LNCAP (cell line): ENCODE measurements around the gene TARS1.

Experiments used
- TF ChIP-seq, protein P1 (sequence below): fragments of 450-650 bp; IDR thresholded peaks from 2 replicates; pipeline ENCODE4 v1.5.1; 2017; ENCODE audit warnings: mild to moderate bottlenecking

Gene TARS1

DNA sequence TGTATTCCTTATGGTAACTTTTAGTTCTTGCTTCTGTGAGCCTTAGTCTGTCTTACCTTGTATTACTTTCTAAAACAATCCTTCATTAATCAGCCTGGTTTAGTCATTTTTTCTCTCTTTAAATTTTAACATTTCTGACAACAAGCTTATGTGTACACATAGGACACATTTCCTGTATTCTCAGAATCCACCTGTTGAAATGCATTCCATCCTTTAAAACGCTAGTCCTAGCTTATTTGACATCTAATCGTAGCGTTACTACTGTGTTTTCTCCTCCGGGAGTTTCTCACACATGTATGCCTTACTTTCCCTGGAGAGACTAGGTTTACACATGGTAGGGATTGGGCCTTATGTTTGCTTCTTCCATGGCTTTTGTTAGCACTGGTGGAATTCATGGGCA is 3.8 kb downstream of the TARS1 start:
- TF ChIP-seq, protein P1, sequence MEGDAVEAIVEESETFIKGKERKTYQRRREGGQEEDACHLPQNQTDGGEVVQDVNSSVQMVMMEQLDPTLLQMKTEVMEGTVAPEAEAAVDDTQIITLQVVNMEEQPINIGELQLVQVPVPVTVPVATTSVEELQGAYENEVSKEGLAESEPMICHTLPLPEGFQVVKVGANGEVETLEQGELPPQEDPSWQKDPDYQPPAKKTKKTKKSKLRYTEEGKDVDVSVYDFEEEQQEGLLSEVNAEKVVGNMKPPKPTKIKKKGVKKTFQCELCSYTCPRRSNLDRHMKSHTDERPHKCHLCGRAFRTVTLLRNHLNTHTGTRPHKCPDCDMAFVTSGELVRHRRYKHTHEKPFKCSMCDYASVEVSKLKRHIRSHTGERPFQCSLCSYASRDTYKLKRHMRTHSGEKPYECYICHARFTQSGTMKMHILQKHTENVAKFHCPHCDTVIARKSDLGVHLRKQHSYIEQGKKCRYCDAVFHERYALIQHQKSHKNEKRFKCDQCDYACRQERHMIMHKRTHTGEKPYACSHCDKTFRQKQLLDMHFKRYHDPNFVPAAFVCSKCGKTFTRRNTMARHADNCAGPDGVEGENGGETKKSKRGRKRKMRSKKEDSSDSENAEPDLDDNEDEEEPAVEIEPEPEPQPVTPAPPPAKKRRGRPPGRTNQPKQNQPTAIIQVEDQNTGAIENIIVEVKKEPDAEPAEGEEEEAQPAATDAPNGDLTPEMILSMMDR, result no peak

DNA sequence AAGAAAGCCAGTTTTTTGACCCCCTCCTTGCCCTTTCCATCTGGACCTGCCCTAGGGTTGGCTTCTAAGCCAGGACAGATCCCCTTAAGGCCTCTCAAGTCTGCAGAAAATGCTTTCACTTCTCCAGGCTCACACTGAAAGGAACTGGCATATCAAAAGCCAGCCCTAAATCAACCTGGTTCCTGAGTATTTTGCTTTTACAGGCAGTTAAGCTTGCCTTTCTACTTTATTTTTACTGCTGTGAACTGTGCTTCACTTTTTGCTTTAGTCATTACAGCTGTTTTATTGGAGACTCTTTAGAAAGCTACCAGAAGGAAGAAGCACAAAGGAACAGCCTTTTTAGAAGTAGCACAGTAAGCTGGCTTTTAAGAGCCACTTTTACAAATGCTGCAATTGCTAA is 5.0 kb downstream of the TARS1 start:
- TF ChIP-seq, protein P1, result no peak

DNA sequence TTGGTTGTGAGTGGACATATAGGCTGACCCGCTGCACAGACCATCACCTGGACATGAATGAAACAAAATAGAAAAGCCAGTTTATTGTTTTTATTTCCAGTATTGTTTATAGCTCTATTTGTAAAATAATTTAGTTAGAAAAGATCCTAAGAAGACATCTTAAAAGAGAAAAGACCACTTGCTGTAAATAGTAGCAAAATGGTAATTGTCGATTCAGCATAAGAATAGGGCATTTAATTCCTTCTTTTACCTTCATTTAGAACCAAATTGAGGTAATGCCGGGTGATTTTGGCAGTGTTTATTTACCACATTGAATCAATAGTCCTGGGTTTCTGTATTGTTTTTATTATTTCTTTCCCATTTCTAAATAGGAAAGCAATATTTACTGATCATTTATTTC is 7.4 kb downstream of the TARS1 start:
- TF ChIP-seq, protein P1, result no peak

DNA sequence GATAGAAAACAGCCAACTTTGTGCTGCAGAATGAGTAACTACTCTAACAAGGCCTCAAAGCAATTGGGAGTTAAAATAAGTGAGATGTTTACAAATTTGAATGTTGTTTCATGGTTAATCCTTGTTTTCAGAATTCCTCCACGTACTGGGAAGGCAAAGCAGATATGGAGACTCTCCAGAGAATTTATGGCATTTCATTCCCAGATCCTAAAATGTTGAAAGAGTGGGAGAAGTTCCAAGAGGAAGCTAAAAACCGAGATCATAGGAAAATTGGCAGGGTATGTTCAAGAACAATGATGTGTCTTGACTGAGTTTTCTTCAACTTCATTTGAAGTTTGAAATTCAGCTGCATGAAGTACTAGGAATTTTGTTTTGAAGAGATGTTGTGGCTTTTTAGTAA is 16.4 kb downstream of the TARS1 start:
- TF ChIP-seq, protein P1, result no peak

DNA sequence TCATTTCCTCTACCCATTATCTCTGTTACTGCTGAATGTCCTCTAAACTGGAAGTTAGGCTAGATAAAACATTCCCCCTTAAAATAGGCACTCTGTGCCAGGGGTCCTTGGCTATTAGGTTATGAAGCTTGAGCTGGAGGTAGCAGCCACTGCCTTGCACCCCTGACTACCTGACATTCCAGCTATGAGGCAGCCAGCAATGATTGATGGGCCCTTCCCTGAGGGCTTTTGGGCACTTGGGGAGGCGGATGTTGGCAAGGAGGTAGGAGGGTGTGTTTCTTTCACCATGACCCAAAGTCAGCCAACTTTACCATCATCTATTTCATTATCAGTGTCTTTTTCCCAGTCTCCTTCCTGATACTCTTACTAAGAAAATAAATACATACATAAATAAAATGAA is 17.1 kb downstream of the TARS1 start:
- TF ChIP-seq, protein P1, result no peak

DNA sequence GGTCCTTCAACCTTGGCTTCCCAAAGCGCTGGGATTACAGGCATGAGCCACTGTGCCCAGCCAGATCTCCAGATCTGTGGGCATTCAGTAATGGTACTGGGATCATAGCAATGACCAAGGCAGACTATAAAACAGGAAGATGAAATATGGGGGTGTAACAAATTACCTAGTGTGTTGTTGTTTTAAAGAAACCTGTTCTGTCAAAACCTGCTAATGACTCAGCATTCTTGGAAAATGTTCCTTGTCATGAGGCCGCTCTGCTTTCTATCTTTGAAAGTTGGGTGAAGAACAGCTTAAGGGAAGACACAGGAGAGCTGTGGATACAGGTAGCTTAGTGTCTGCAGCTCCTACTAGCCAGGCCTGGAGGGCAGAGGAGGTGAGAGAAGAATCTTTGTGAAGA is 19.4 kb downstream of the TARS1 start:
- TF ChIP-seq, protein P1, result no peak

DNA sequence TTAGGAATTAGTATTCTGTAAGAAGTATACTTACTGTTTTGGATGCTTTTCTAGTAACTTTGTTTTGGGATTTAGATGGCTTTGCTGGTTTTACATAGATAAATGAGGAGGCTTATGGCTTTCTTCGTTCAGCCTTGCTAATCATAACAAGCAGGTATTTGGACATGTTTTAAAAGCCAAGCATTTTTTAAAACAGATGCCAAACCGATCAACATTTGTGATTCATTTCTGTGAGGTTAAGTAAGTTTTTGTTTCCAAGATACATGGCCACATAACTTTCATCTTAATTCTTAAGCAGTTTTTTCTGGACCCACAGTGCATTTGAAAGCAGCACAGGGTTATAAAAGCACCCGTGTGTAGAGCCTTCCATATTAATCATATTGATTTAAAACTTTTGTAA is 21.7 kb downstream of the TARS1 start:
- TF ChIP-seq, protein P1, result no peak

DNA sequence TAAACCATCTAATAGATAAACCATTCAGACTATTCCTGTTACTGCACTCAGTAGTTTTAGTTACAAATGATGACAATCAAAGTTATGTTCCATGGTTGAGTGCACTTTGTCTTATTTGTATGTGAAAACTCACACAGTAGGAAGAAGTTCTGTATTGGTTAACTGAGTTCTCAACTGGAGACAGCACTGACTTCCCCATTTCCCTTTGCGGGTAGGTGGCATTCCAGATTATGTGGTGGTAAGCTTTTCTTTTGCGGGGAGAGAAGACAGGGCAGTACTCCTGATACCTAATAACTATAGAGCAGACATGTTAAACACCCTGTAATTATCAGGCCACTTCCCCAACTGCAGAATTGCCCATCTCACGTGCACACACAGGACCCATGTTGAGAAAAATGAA is 24.4 kb downstream of the TARS1 start:
- TF ChIP-seq, protein P1, result no peak
